ENCODE data around the gene MRC1.

The MRC1 gene

DNA sequence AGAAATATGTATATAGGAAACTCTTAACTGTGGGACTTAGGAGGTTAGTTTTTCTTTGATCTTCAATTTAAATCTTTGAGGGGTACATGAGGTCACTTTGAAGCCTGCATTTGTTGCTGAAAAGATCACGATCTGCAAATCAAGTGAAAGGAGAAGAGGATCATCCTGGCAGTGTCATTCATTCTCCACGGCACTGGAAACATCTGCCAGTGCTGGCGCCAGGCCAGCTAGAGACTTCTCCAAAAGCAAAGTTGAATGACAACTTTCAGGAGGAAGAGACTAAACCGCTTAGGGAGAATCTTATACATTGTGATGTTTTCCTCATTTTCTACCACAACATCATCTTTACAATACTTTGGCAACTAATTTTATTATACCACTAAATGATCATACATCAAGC is 42.5 kb downstream of the MRC1 start:
- CTCF ChIA-PET = interaction anchor here (4.4 to 9.4 kb wide), 2 partner anchors 22 to 365 kb away, joined by 19 to 75 read pairs; no protein-coding TSS in a partner anchor
- Histone ChIP-seq H3K36me3 (ENCODE audit: control insufficient read depth in 4 of 4, insufficient read depth in 4 of 4, low read length in 3 of 4) (no peaks in the 10 kb centered on the region), H3K4me1 (ENCODE audit: control extremely low read depth in 1 of 4, control insufficient read depth in 4 of 4, insufficient read depth in 4 of 4, low read length in 3 of 4) (peaks cover 8 to 18% (median 14%) of the 10 kb centered on the region in 4 experiments), H3K27ac (ENCODE audit: insufficient read depth in 1 of 2, low read depth in 1 of 2, low read length in 2 of 2, poor library complexity in 1 of 2, severe bottlenecking in 2 of 2) (no peak overlapping the region), H3K9me3 (ENCODE audit: control extremely low read depth in 1 of 5, control insufficient read depth in 4 of 5, insufficient read depth in 2 of 5, low read depth in 1 of 5, low read length in 4 of 5) (no peaks in the 10 kb centered on the region), H3K27me3 (replicated peaks in 2 of 5; ENCODE audit: control insufficient read depth in 4 of 5, insufficient read depth in 5 of 5, low read length in 4 of 5) (no peaks in the 10 kb centered on the region), H3K4me3 (ENCODE audit: control insufficient read depth in 1 of 7, extremely low read depth in 1 of 7, insufficient read depth in 4 of 7, low read depth in 2 of 7, low read length in 6 of 7) (no peak overlapping the region)
- POLR2A ChIA-PET = no interaction called here
- 7% methylated on average over 3 of the region's 4 CpGs for WGBS (ENCODE audit: insufficient coverage)
- peak; percentile 67 to 95 (median 94) for DNase-seq

DNA sequence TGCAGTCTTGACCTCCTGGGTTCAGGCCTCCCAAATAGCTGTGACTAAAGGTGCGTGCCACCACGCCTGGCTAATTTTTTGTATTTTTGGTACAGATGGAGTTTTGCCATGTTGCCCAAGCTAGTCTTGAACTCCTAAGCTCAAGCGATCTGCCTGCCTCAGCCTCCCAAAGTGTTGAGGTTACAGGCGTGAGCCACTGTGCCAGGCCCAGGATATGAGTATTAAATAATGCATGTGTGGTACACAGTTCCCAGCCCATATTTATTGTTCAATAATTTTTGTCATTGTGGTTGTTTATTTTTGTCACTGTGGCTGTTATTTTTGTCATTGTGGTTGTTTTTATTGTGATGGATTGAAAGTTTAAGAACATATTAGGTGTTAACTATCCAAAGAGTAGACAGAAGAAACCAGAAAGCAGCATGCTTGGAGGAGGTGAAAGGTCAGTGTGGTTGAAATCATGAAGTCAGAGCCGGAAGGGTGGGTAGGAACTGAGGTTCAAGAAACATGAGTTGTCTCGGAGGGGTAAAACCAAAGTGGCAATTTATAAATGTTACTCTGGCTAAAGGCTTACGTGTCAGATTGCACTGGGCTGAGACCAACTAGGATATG is 45.0 kb downstream of the MRC1 start:
- H3K4me3 ChIP-seq (ENCODE audit: control insufficient read depth in 1 of 7, extremely low read depth in 1 of 7, insufficient read depth in 4 of 7, low read depth in 2 of 7, low read length in 6 of 7) = no peak overlapping the region
- 98% methylated on average over 5 of the region's 7 CpGs for WGBS (ENCODE audit: insufficient coverage)
- no peaks in the 10 kb centered on the region for H3K36me3 ChIP-seq (ENCODE audit: control insufficient read depth in 4 of 4, insufficient read depth in 4 of 4, low read length in 3 of 4)
- ChIA-PET POLR2A (no interaction called here), CTCF (interaction anchor here (0.8 to 1.1 kb wide), 4 partner anchors 11 to 116 kb away, joined by 3 to 7 read pairs (median 3); no protein-coding TSS in a partner anchor)
- no peak for DNase-seq
- no peaks in the 10 kb centered on the region for H3K27me3 ChIP-seq (replicated peaks in 2 of 5; ENCODE audit: control insufficient read depth in 4 of 5, insufficient read depth in 5 of 5, low read length in 4 of 5)
- H3K9me3 ChIP-seq (ENCODE audit: control extremely low read depth in 1 of 5, control insufficient read depth in 4 of 5, insufficient read depth in 2 of 5, low read depth in 1 of 5, low read length in 4 of 5) = no peaks in the 10 kb centered on the region
- H3K27ac ChIP-seq (ENCODE audit: insufficient read depth in 1 of 2, low read depth in 1 of 2, low read length in 2 of 2, poor library complexity in 1 of 2, severe bottlenecking in 2 of 2) = no peak overlapping the region
- peaks cover 8 to 17% (median 13%) of the 10 kb centered on the region in 4 experiments for H3K4me1 ChIP-seq (ENCODE audit: control extremely low read depth in 1 of 4, control insufficient read depth in 4 of 4, insufficient read depth in 4 of 4, low read length in 3 of 4)

DNA sequence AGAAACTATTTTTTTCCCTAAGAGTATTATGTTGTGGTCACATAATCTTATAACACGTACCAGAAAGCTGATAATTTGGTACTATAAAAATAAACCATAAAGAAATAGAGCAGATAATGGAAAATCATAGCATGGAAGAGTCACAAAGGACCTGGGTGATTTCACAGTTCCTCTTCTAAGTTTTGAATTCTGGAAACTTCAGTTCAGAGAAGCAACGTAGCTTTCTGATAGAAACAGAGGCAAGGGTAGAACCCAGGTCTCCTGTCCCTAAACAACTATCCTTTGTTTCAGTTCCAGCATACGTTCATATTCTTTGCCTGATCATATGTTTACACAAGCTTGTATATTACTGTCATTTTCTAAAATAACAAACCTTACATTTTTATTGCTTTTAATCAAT is 47.9 kb downstream of the MRC1 start:
- Histone ChIP-seq H3K4me3 (ENCODE audit: control insufficient read depth in 1 of 7, extremely low read depth in 1 of 7, insufficient read depth in 4 of 7, low read depth in 2 of 7, low read length in 6 of 7) (no peak overlapping the region), H3K9me3 (ENCODE audit: control extremely low read depth in 1 of 5, control insufficient read depth in 4 of 5, insufficient read depth in 2 of 5, low read depth in 1 of 5, low read length in 4 of 5) (no peaks in the 10 kb centered on the region), H3K27me3 (replicated peaks in 2 of 5; ENCODE audit: control insufficient read depth in 4 of 5, insufficient read depth in 5 of 5, low read length in 4 of 5) (no peaks in the 10 kb centered on the region), H3K27ac (ENCODE audit: insufficient read depth in 1 of 2, low read depth in 1 of 2, low read length in 2 of 2, poor library complexity in 1 of 2, severe bottlenecking in 2 of 2) (no peak overlapping the region), H3K4me1 (ENCODE audit: control extremely low read depth in 1 of 4, control insufficient read depth in 4 of 4, insufficient read depth in 4 of 4, low read length in 3 of 4) (peaks cover 0 to under 1% (median 0%) of the 10 kb centered on the region in 4 experiments), H3K36me3 (ENCODE audit: control insufficient read depth in 4 of 4, insufficient read depth in 4 of 4, low read length in 3 of 4) (no peaks in the 10 kb centered on the region)
- no peak for DNase-seq
- ChIA-PET POLR2A (interaction anchor here (0.7 to 0.8 kb wide), 2 partner anchors 14 to 26 kb away, joined by 3 read pairs; no protein-coding TSS in a partner anchor), CTCF (interaction anchor here (1.4 to 2.2 kb wide), 2 partner anchors 15 to 146 kb away, joined by 4 to 7 read pairs; no protein-coding TSS in a partner anchor)
- 100% methylated on average over 1 of the region's 3 CpGs for WGBS (ENCODE audit: insufficient coverage)

DNA sequence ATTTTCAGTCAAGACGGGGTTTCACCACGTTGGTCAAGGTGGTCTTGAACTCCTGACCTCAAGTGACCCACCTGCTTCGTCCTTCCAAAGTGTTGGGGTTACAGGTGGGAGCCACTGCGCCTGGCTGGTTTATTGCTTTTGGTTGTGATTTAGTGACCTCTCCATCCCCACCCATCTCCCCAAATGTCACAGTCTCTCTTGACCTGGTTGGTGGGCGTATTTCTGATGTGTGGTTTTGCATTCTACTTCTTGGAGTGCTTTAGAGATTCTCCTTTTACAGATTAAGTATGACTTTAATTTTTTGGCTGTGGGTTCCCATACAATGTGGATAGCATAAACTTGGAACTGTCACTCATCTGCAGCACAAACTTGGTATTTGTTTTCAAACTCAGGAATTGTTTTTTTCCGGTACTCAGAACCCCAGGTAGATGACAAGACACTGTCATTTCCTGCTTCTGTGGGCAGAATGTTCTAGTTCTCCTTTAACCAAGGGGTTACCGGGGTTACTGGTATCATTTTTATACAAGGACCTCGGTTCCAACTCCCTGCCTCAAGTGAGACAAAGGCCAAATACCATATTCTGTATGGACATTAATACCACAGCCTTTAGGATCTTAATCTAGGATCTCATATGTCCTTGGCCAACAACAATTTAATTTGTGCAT is 50.5 kb downstream of the MRC1 start:
- POLR2A ChIA-PET = no interaction called here
- WGBS (ENCODE audit: insufficient coverage) = 93% methylated on average over 4 of the region's 8 CpGs
- no peak for DNase-seq
- Histone ChIP-seq H3K27me3 (replicated peaks in 2 of 5; ENCODE audit: control insufficient read depth in 4 of 5, insufficient read depth in 5 of 5, low read length in 4 of 5) (no peaks in the 10 kb centered on the region), H3K4me3 (ENCODE audit: control insufficient read depth in 1 of 7, extremely low read depth in 1 of 7, insufficient read depth in 4 of 7, low read depth in 2 of 7, low read length in 6 of 7) (no peak overlapping the region), H3K4me1 (ENCODE audit: control extremely low read depth in 1 of 4, control insufficient read depth in 4 of 4, insufficient read depth in 4 of 4, low read length in 3 of 4) (no peaks in the 10 kb centered on the region), H3K27ac (ENCODE audit: insufficient read depth in 1 of 2, low read depth in 1 of 2, low read length in 2 of 2, poor library complexity in 1 of 2, severe bottlenecking in 2 of 2) (no peak overlapping the region), H3K9me3 (ENCODE audit: control extremely low read depth in 1 of 5, control insufficient read depth in 4 of 5, insufficient read depth in 2 of 5, low read depth in 1 of 5, low read length in 4 of 5) (no peaks in the 10 kb centered on the region), H3K36me3 (ENCODE audit: control insufficient read depth in 4 of 4, insufficient read depth in 4 of 4, low read length in 3 of 4) (no peaks in the 10 kb centered on the region)
- CTCF ChIA-PET = interaction anchor here (1.0 kb wide), 1 partner anchor 14 kb away, joined by 3 read pairs; no protein-coding TSS in a partner anchor

DNA sequence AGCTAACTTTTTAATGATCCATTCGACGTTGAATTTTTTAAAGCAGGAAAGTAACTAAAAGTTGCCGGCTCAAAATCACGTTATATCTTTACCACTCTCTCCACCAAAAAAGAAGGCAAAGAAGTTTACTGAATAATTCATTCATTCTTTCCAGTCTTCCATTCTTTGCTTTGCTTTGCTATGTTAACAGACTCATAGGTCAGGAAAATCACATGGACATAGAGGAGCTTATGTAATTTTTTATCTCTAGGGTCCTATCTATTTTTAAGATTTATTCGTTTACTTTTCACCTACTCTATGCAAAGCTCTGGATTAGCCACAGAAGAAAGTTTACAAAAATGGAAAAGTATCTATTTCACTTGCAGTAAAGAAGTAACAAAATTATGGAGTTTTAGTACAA is 52.6 kb downstream of the MRC1 start:
- H3K9me3 ChIP-seq (ENCODE audit: control extremely low read depth in 1 of 5, control insufficient read depth in 4 of 5, insufficient read depth in 2 of 5, low read depth in 1 of 5, low read length in 4 of 5) = no peaks in the 10 kb centered on the region
- no peaks in the 10 kb centered on the region for H3K4me1 ChIP-seq (ENCODE audit: control extremely low read depth in 1 of 4, control insufficient read depth in 4 of 4, insufficient read depth in 4 of 4, low read length in 3 of 4)
- H3K4me3 ChIP-seq (ENCODE audit: control insufficient read depth in 1 of 7, extremely low read depth in 1 of 7, insufficient read depth in 4 of 7, low read depth in 2 of 7, low read length in 6 of 7) = no peak overlapping the region
- no peaks in the 10 kb centered on the region for H3K36me3 ChIP-seq (ENCODE audit: control insufficient read depth in 4 of 4, insufficient read depth in 4 of 4, low read length in 3 of 4)
- H3K27ac ChIP-seq (ENCODE audit: insufficient read depth in 1 of 2, low read depth in 1 of 2, low read length in 2 of 2, poor library complexity in 1 of 2, severe bottlenecking in 2 of 2) = no peak overlapping the region
- H3K27me3 ChIP-seq (replicated peaks in 2 of 5; ENCODE audit: control insufficient read depth in 4 of 5, insufficient read depth in 5 of 5, low read length in 4 of 5) = no peaks in the 10 kb centered on the region
- ChIA-PET POLR2A (no interaction called here), CTCF (interaction anchor here (1.0 kb wide), 1 partner anchor 11 kb away, joined by 3 read pairs; no protein-coding TSS in a partner anchor)
- 100% methylated on average over 4 of the region's 5 CpGs for WGBS (ENCODE audit: insufficient coverage)
- DNase-seq = no peak

DNA sequence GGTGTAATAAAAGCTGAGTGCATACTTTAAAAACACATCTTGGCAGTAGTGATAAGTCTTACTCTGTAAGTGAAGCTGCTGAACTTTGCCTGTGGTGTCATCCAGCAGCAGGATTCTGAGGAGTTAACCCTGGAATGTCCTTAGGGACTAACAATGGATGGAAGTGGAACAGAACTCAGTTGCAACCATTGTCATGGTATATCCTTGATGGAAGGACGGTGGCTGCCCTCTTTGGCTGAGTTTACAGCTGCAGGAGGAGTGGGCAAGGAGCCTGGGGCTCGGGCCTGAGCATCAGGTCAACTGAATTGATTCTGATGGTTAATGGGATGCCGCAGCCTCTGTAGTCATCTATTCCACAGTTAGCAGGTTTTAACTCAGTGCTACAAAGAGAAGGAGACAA is 56.2 kb downstream of the MRC1 start:
- 100% methylated on average over 3 of the region's 3 CpGs for WGBS (ENCODE audit: insufficient coverage)
- CTCF ChIA-PET = no interaction called here
- no peaks in the 10 kb centered on the region for H3K27me3 ChIP-seq (replicated peaks in 2 of 5; ENCODE audit: control insufficient read depth in 4 of 5, insufficient read depth in 5 of 5, low read length in 4 of 5)
- H3K36me3 ChIP-seq (ENCODE audit: control insufficient read depth in 4 of 4, insufficient read depth in 4 of 4, low read length in 3 of 4) = no peaks in the 10 kb centered on the region
- H3K4me3 ChIP-seq (ENCODE audit: control insufficient read depth in 1 of 7, extremely low read depth in 1 of 7, insufficient read depth in 4 of 7, low read depth in 2 of 7, low read length in 6 of 7) = no peak overlapping the region
- no peaks in the 10 kb centered on the region for H3K9me3 ChIP-seq (ENCODE audit: control extremely low read depth in 1 of 5, control insufficient read depth in 4 of 5, insufficient read depth in 2 of 5, low read depth in 1 of 5, low read length in 4 of 5)
- no peaks in the 10 kb centered on the region for H3K4me1 ChIP-seq (ENCODE audit: control extremely low read depth in 1 of 4, control insufficient read depth in 4 of 4, insufficient read depth in 4 of 4, low read length in 3 of 4)
- no peak overlapping the region for H3K27ac ChIP-seq (ENCODE audit: insufficient read depth in 1 of 2, low read depth in 1 of 2, low read length in 2 of 2, poor library complexity in 1 of 2, severe bottlenecking in 2 of 2)
- POLR2A ChIA-PET = no interaction called here
- no peak for DNase-seq

DNA sequence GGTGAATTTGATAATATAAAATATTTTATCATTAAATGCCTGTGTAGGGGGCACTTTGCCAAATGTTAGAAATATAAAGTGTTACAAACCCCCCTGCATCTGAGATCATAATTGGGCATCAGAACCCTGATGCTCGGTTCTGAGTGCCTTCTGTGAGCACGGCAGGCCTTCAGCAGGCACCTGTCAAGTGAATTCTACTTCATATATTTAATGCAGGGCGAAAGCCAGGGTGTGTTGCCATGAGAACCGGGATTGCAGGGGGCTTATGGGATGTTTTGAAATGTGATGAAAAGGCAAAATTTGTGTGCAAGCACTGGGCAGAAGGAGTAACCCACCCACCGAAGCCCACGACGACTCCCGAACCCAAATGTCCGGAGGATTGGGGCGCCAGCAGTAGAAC is 57.2 kb downstream of the MRC1 start:
- POLR2A ChIA-PET = no interaction called here
- no peak overlapping the region for H3K27ac ChIP-seq (ENCODE audit: insufficient read depth in 1 of 2, low read depth in 1 of 2, low read length in 2 of 2, poor library complexity in 1 of 2, severe bottlenecking in 2 of 2)
- H3K9me3 ChIP-seq (ENCODE audit: control extremely low read depth in 1 of 5, control insufficient read depth in 4 of 5, insufficient read depth in 2 of 5, low read depth in 1 of 5, low read length in 4 of 5) = no peaks in the 10 kb centered on the region
- no peaks in the 10 kb centered on the region for H3K4me1 ChIP-seq (ENCODE audit: control extremely low read depth in 1 of 4, control insufficient read depth in 4 of 4, insufficient read depth in 4 of 4, low read length in 3 of 4)
- DNase-seq = no peak
- H3K36me3 ChIP-seq (ENCODE audit: control insufficient read depth in 4 of 4, insufficient read depth in 4 of 4, low read length in 3 of 4) = no peaks in the 10 kb centered on the region
- CTCF ChIA-PET = no interaction called here
- H3K27me3 ChIP-seq (replicated peaks in 2 of 5; ENCODE audit: control insufficient read depth in 4 of 5, insufficient read depth in 5 of 5, low read length in 4 of 5) = no peaks in the 10 kb centered on the region
- H3K4me3 ChIP-seq (ENCODE audit: control insufficient read depth in 1 of 7, extremely low read depth in 1 of 7, insufficient read depth in 4 of 7, low read depth in 2 of 7, low read length in 6 of 7) = no peak overlapping the region
- WGBS (ENCODE audit: insufficient coverage) = 98% methylated on average over 6 of the region's 10 CpGs
